Esophagus squamous epithelium (tissue), 4 donors: ENCODE measurements around the gene GJA3.

Experiments used
- CTCF ChIP-seq, 6 experiments: fragments of 450-650 bp in 4 of 6; fragments of 200-600 bp in 2 of 6; sonication (generic) in 2 of 6; IDR thresholded peaks; one replicate each; pipeline ENCODE4 v1.5.1; 2016 to 2019; ENCODE audit warnings: antibody characterized with exemption in 6 of 6, mild to moderate bottlenecking in 4 of 6, moderate library complexity in 4 of 6
- POLR2A ChIP-seq, 4 donors: fragments of 450-650 bp; IDR thresholded peaks; one replicate each; pipeline ENCODE4 v1.6.1; 2017; ENCODE audit warnings: antibody characterized with exemption in 4 of 4, mild to moderate bottlenecking in 4 of 4, moderate library complexity in 3 of 4

GRCh38 chr13:20182231-20182846, 21.5 kb upstream of the GJA3 start:
- peak; percentile 65 to 86 (median 80) for TF ChIP-seq CTCF (IDR thresholded peaks at IDR 0.05)
- TF ChIP-seq POLR2A (IDR thresholded peaks at IDR 0.05) = no peak
